IMR-90 (cell line): ENCODE results near the gene BPGM. TPM values are rescaled to one million over a fixed set of nuclear protein-coding genes. Genes with fewer than 3 reads are reported as not detected.

Experiments
- ATAC-seq: fragments of 200-7000 bp; cut with Tn5 transposase; 2 replicates; pipeline ENCODE4 v1.9.1; 2020; ENCODE audit warnings: low read depth, mild to moderate bottlenecking, moderate library complexity
- BruUV-seq: library from RNA; stranded (reverse); fragments of 400-500 nt; replicated peaks from 2 replicates; lab custom pipeline; 2021; lab: Mats Ljungman, UMichigan
- CTCF ChIA-PET: fragments of 300-600 bp; formaldehyde crosslinking; extraction: SDS; loops from one replicate; lab custom pipeline; 2021; ENCODE audit warnings: antibody characterized with exemption; lab: Yijun Ruan, JAX
- POLR2A ChIA-PET: fragments of 300-600 bp; sonication (Branson Sonifier 250); formaldehyde crosslinking; loops from one replicate; lab custom pipeline; 2022; ENCODE audit warnings: antibody characterized with exemption; ENCODE audit not compliant: unreplicated experiment; lab: Charles Lee
- DNase-seq: peaks from one replicate; pipeline ENCODE4 v3.0.0; 2013
- H2AFZ ChIP-seq: replicated peaks from 2 replicates; pipeline ENCODE3; 2013; ENCODE audit warnings: low read length, mild to moderate bottlenecking; ENCODE audit not compliant: poor library complexity
- H2AK5ac ChIP-seq: 2 replicates; pipeline ENCODE4 v1.6.1; 2013; ENCODE audit warnings: low read depth, low read length, inconsistent platforms
- H2AK9ac ChIP-seq: replicated peaks from 2 replicates; pipeline ENCODE3; 2013; ENCODE audit warnings: mild to moderate bottlenecking, low read depth, low read length, moderate library complexity; ENCODE audit not compliant: poor library complexity
- H2BK120ac ChIP-seq: 2 replicates; pipeline ENCODE4 v1.6.1; 2013; ENCODE audit warnings: low read depth, low read length, inconsistent platforms
- H2BK15ac ChIP-seq: 3 replicates; pipeline ENCODE4 v1.6.1; 2013; ENCODE audit warnings: low read depth, low read length, inconsistent platforms
- H2BK20ac ChIP-seq: 2 replicates; pipeline ENCODE4 v1.6.1; 2013; ENCODE audit warnings: low read depth, mild to moderate bottlenecking, inconsistent platforms, low read length, moderate library complexity
- H2BK5ac ChIP-seq: 2 replicates; pipeline ENCODE4 v1.6.1; 2013; ENCODE audit warnings: mild to moderate bottlenecking, low read depth, low read length, inconsistent platforms; ENCODE audit not compliant: poor library complexity, severe bottlenecking
- H3K14ac ChIP-seq: replicated peaks from 2 replicates; pipeline ENCODE4 v1.6.1; 2013; ENCODE audit warnings: low read depth, low read length, inconsistent platforms
- H3K18ac ChIP-seq: 2 replicates; pipeline ENCODE4 v1.6.1; 2013; ENCODE audit warnings: low read depth, low read length, control low read depth
- H3K23ac ChIP-seq: 2 replicates; pipeline ENCODE4 v1.6.1; 2013; ENCODE audit warnings: low read depth, low read length, inconsistent platforms
- H3K27ac ChIP-seq: 2 replicates; pipeline ENCODE4 v1.5.1; 2013; ENCODE audit warnings: mild to moderate bottlenecking, control low read depth, low read length; ENCODE audit not compliant: insufficient read depth
- H3K27me3 ChIP-seq: 2 replicates; pipeline ENCODE4 v1.6.1; 2013; ENCODE audit warnings: low read length; ENCODE audit not compliant: control insufficient read depth, insufficient read depth
- H3K36me3 ChIP-seq: 2 replicates; pipeline ENCODE4 v1.6.1; 2013; ENCODE audit warnings: low read length, mixed read lengths; ENCODE audit not compliant: control insufficient read depth, insufficient read depth
- H3K4ac ChIP-seq: 2 replicates; pipeline ENCODE4 v1.6.1; 2013; ENCODE audit warnings: low read depth, low read length, inconsistent platforms
- H3K4me1 ChIP-seq: 2 replicates; pipeline ENCODE4 v1.6.1; 2013; ENCODE audit warnings: low read length, mixed read lengths; ENCODE audit not compliant: control insufficient read depth, insufficient read depth
- H3K4me2 ChIP-seq: 2 replicates; pipeline ENCODE4 v1.6.1; 2013; ENCODE audit warnings: low read depth, mild to moderate bottlenecking, control low read depth, low read length, moderate library complexity
- H3K4me3 ChIP-seq: 2 replicates; pipeline ENCODE4 v1.5.1; 2013; ENCODE audit warnings: low read depth, mild to moderate bottlenecking, control low read depth, low read length, moderate library complexity; ENCODE audit not compliant: insufficient read depth
- H3K56ac ChIP-seq: 2 replicates; pipeline ENCODE4 v1.6.1; 2013; ENCODE audit warnings: low read length, inconsistent platforms; ENCODE audit not compliant: insufficient read depth; ENCODE audit errors: extremely low read depth
- H3K79me1 ChIP-seq, 2 experiments: 2 replicates each; pipeline ENCODE4 v1.6.1; 2013; ENCODE audit warnings: low read length in 2 of 2, inconsistent platforms in 1 of 2, low read depth in 1 of 2
- H3K9ac ChIP-seq: 2 replicates; pipeline ENCODE4 v1.6.1; 2013; ENCODE audit warnings: low read depth, low read length, control low read depth
- H3K9me1 ChIP-seq: 2 replicates; pipeline ENCODE4 v1.6.1; 2013; ENCODE audit warnings: low read length, inconsistent platforms; ENCODE audit not compliant: insufficient read depth
- H3K9me3 ChIP-seq: 2 replicates; pipeline ENCODE4 v1.6.1; 2013; ENCODE audit warnings: low read length; ENCODE audit not compliant: control insufficient read depth, insufficient read depth
- H4K20me1 ChIP-seq: 2 replicates; pipeline ENCODE4 v1.6.1; 2013; ENCODE audit warnings: low read length, inconsistent platforms; ENCODE audit not compliant: insufficient read depth
- H4K5ac ChIP-seq: 2 replicates; pipeline ENCODE4 v1.6.1; 2013; ENCODE audit warnings: mild to moderate bottlenecking, low read depth, low read length, control low read depth
- H4K8ac ChIP-seq, 2 experiments: 2 replicates each; pipeline ENCODE4 v1.6.1; 2013; ENCODE audit warnings: low read depth in 2 of 2, low read length in 2 of 2, control low read depth in 1 of 2, inconsistent platforms in 1 of 2
- H4K91ac ChIP-seq: 2 replicates; pipeline ENCODE4 v1.6.1; 2013; ENCODE audit warnings: low read depth, low read length, inconsistent platforms; ENCODE audit not compliant: insufficient read depth
- BHLHE40 ChIP-seq: fragments of 150-350 bp; IDR thresholded peaks from 2 replicates; pipeline ENCODE4 v1.6.1; 2016; ENCODE audit warnings: mild to moderate bottlenecking, low read depth, low read length
- CEBPB ChIP-seq: IDR thresholded peaks from 2 replicates; pipeline ENCODE4 v1.6.1; 2012; ENCODE audit warnings: low read depth, low read length, improper control_type of control experiment
- CHD1 ChIP-seq: IDR thresholded peaks from 2 replicates; pipeline ENCODE4 v1.6.1; 2012; ENCODE audit warnings: low read depth, low read length, improper control_type of control experiment
- FOS ChIP-seq: fragments of 150-350 bp; IDR thresholded peaks from 2 replicates; pipeline ENCODE4 v1.6.1; 2016; ENCODE audit warnings: low read depth, low read length
- MAFK ChIP-seq: IDR thresholded peaks from 2 replicates; pipeline ENCODE4 v1.6.1; 2012; ENCODE audit warnings: low read depth, low read length, improper control_type of control experiment
- MAZ ChIP-seq: IDR thresholded peaks from 2 replicates; pipeline ENCODE4 v1.6.1; 2012; ENCODE audit warnings: low read depth, mild to moderate bottlenecking, low read length, improper control_type of control experiment, moderate library complexity, borderline replicate concordance
- MXI1 ChIP-seq: IDR thresholded peaks from 2 replicates; pipeline ENCODE4 v1.6.1; 2012; ENCODE audit warnings: low read depth, mild to moderate bottlenecking, low read length, moderate library complexity, borderline replicate concordance
- NFE2L2 ChIP-seq: fragments of 150-350 bp; IDR thresholded peaks from 2 replicates; pipeline ENCODE4 v1.6.1; 2016; ENCODE audit warnings: low read depth, mild to moderate bottlenecking, low read length
- POLR2A ChIP-seq: IDR thresholded peaks from 2 replicates; pipeline ENCODE4 v1.6.1; 2012; ENCODE audit warnings: mild to moderate bottlenecking, low read depth, low read length
- RAD21 ChIP-seq: IDR thresholded peaks from 2 replicates; pipeline ENCODE4 v1.6.1; 2012; ENCODE audit warnings: low read length, improper control_type of control experiment
- RCOR1 ChIP-seq: IDR thresholded peaks from 2 replicates; pipeline ENCODE4 v1.6.1; 2012; ENCODE audit warnings: mild to moderate bottlenecking, low read length, improper control_type of control experiment; ENCODE audit not compliant: insufficient replicate concordance
- RFX5 ChIP-seq: IDR thresholded peaks from 2 replicates; pipeline ENCODE4 v1.8.0; 2012; ENCODE audit warnings: low read depth, mild to moderate bottlenecking, low read length, moderate library complexity
- SMC3 ChIP-seq: fragments of 150-350 bp; IDR thresholded peaks from 2 replicates; pipeline ENCODE4 v1.6.1; 2016; ENCODE audit warnings: low read depth, mild to moderate bottlenecking, antibody characterized with exemption, low read length, moderate library complexity
- WGBS, 2 experiments: methylation state at CpG; one replicate each; pipeline versions ENCODE4 v1.1.5 to v1.1.7; 2013; ENCODE audit warnings: missing lambda C conversion rate in 2 of 2; ENCODE audit not compliant: insufficient read length in 1 of 2; ENCODE audit errors: extremely low coverage in 2 of 2; 5-methylcytosine and 5-hydroxymethylcytosine counted together
- dilution Hi-C: fragments of 300-500 bp; cut with HindIII; formaldehyde crosslinking; loops from one replicate; pipeline ENCODE4 v1.14.3; 2018; ENCODE audit warnings: low sequenced_read_pairs; ENCODE audit not compliant: unreplicated experiment
- in situ Hi-C: fragments of 300-500 bp; cut with MboI; formaldehyde crosslinking; loops from 3 replicates; pipeline ENCODE4 v1.14.3; 2019; ENCODE audit warnings: low sequenced_read_pairs, inconsistent platforms, mixed read lengths
- intact Hi-C: fragments of 100-400 bp; cut with micrococcal nuclease; formaldehyde crosslinking; loops from 2 replicates; pipeline ENCODE4 v1.10.0; 2022
- polyA plus RNA-seq, 3 experiments: library from polyadenylated mRNA; depleted of rRNA; stranded (reverse); fragments of >200 nt; gene quantifications; 2 replicates each; pipeline ENCODE4 v1.2.3, GENCODE V29; 2012; ENCODE audit warnings: low replicate concordance in 1 of 3
- total RNA-seq: library from RNA; depleted of rRNA; stranded (reverse); fragments of >200 nt; gene quantifications from 2 replicates; pipeline ENCODE4 v1.2.3, GENCODE V29; 2012
- TF ChIP-seq, protein P1 (sequence below): conservative IDR thresholded peaks from 2 replicates; pipeline ENCODE4 v1.5.1; 2012; ENCODE audit warnings: mild to moderate bottlenecking, low read depth, low read length, improper control_type of control experiment
- TF ChIP-seq, protein P2 (sequence below): fragments of 150-350 bp; IDR thresholded peaks from 2 replicates; pipeline ENCODE4 v1.6.1; 2017; ENCODE audit warnings: mild to moderate bottlenecking, antibody characterized with exemption, low read length, low read depth
- TF ChIP-seq, protein P3 (sequence below): fragments of 150-350 bp; IDR thresholded peaks from 2 replicates; pipeline ENCODE4 v1.6.1; 2016; ENCODE audit warnings: low read depth, mild to moderate bottlenecking, low read length, moderate library complexity, borderline replicate concordance

Gene BPGM
- total and polyA plus RNA-seq, 2 of the 4 experiments (the other 2 are of a cell fraction): 18.8 to 20.0 TPM

DNA sequence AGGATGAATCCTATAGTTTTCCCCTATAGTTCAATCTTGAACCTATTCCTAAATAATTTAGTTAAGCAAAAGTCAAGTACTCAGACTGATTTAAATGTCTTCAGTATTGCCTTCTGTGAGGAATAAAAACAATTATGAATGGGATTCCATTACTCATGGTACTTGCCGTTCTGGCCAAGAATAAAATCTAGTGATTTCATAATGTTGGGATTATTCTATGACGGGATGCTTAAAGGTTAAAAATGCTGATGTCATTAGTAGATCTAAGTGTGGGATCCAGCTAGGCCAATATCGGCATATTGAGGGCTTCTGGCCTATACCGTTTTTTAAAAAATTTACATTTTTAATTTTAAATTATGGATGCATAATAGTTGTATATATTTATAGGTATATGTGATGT, 5.3 kb downstream of the BPGM start:
- in situ Hi-C loops: no loop called here
- no peak overlapping the region for H3K27ac ChIP-seq
- TF ChIP-seq POLR2A (no peak), NFE2L2 (no peak), RFX5 (no peak), CHD1 (no peak), MAFK (no peak), RCOR1 (no peak), MXI1 (no peak), FOS (no peak), SMC3 (no peak), MAZ (no peak), BHLHE40 (no peak), RAD21 (no peak), CEBPB (no peak)
- TF ChIP-seq, protein P1, sequence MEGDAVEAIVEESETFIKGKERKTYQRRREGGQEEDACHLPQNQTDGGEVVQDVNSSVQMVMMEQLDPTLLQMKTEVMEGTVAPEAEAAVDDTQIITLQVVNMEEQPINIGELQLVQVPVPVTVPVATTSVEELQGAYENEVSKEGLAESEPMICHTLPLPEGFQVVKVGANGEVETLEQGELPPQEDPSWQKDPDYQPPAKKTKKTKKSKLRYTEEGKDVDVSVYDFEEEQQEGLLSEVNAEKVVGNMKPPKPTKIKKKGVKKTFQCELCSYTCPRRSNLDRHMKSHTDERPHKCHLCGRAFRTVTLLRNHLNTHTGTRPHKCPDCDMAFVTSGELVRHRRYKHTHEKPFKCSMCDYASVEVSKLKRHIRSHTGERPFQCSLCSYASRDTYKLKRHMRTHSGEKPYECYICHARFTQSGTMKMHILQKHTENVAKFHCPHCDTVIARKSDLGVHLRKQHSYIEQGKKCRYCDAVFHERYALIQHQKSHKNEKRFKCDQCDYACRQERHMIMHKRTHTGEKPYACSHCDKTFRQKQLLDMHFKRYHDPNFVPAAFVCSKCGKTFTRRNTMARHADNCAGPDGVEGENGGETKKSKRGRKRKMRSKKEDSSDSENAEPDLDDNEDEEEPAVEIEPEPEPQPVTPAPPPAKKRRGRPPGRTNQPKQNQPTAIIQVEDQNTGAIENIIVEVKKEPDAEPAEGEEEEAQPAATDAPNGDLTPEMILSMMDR: no peak
- TF ChIP-seq, protein P2, sequence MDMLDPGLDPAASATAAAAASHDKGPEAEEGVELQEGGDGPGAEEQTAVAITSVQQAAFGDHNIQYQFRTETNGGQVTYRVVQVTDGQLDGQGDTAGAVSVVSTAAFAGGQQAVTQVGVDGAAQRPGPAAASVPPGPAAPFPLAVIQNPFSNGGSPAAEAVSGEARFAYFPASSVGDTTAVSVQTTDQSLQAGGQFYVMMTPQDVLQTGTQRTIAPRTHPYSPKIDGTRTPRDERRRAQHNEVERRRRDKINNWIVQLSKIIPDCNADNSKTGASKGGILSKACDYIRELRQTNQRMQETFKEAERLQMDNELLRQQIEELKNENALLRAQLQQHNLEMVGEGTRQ: no peak
- TF ChIP-seq, protein P3, sequence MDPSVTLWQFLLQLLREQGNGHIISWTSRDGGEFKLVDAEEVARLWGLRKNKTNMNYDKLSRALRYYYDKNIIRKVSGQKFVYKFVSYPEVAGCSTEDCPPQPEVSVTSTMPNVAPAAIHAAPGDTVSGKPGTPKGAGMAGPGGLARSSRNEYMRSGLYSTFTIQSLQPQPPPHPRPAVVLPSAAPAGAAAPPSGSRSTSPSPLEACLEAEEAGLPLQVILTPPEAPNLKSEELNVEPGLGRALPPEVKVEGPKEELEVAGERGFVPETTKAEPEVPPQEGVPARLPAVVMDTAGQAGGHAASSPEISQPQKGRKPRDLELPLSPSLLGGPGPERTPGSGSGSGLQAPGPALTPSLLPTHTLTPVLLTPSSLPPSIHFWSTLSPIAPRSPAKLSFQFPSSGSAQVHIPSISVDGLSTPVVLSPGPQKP: no peak
- no peak overlapping the region for H2AFZ ChIP-seq
- peaks cover 25 to 60% of the 10 kb centered on the region in 2 experiments for H3K79me1 ChIP-seq
- no peak overlapping the region for H4K91ac ChIP-seq
- WGBS, 2 experiments: no CpG with 5 or more reads among the region's 4 CpGs
- no peak overlapping the region for H2AK5ac ChIP-seq
- no peaks in the 10 kb centered on the region for H3K9me3 ChIP-seq
- H3K4me3 ChIP-seq: no peak overlapping the region
- no peak overlapping the region for H2BK5ac ChIP-seq
- no peak overlapping the region for H4K5ac ChIP-seq
- no peak overlapping the region for H3K56ac ChIP-seq
- ATAC-seq (no peak), DNase-seq (no peak)
- H3K4ac ChIP-seq: no peak overlapping the region
- no peak overlapping the region for H2BK120ac ChIP-seq
- H3K36me3 ChIP-seq: no peaks in the 10 kb centered on the region
- dilution Hi-C loops: no loop called here
- H4K8ac ChIP-seq: no peak overlapping the region
- H2BK15ac ChIP-seq: no peak overlapping the region
- no peak overlapping the region for H3K23ac ChIP-seq
- peaks cover 7% of the 10 kb centered on the region for H3K9me1 ChIP-seq
- no peak overlapping the region for H2BK20ac ChIP-seq
- H3K4me1 ChIP-seq: peaks cover 4% of the 10 kb centered on the region
- no peak overlapping the region for H2AK9ac ChIP-seq
- BruUV-seq: no TSS peak
- H4K20me1 ChIP-seq: no peaks in the 10 kb centered on the region
- H3K27me3 ChIP-seq: no peaks in the 10 kb centered on the region
- H3K18ac ChIP-seq: no peak overlapping the region
- no peak overlapping the region for H3K9ac ChIP-seq
- intact Hi-C loops: no loop called here
- ChIA-PET POLR2A (no interaction called here), CTCF (no interaction called here)
- no peak overlapping the region for H3K14ac ChIP-seq
- no peak overlapping the region for H3K4me2 ChIP-seq
